HG02763 (cell line): ENCODE results near the gene MPND.

Experiments
- ATAC-seq: cut with Tn5 transposase; IDR thresholded peaks from one replicate; pipeline ENCODE4 v1.9.1; 2021; ENCODE audit warnings: mild to moderate bottlenecking, moderate library complexity; ENCODE audit not compliant: unreplicated experiment

Gene MPND

DNA sequence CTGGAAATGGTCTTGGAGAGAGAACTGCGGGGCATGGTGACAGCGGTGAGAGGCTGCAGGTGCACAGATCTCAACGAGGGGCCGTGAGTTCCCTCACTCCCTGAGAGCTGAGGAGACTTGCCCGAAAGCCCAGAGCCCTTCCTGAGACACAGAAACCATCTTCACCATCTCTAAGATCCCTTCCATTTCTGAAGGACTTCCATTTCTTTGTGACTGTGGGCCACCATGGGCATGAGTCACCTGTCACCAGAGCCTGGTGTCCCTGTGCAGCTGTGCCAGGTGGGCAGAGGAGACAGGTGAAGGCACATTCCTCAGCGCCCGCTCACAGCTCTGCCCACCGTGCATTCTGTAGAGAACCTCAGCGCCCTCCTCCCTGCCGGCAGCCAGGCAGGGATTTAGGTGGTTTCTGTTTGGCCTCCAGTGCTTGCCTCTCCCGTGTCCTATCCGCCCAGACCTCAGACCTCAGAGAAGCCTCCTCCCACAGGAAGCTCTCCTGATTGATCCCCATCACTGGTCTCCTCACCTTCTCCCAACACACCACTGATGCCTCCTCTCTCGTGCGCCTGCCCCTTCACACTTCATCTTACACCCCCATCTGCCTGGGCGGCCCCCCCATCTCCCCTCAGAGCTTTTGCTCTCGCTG lies 32.8 kb downstream of the MPND start:
- no peak for ATAC-seq

DNA sequence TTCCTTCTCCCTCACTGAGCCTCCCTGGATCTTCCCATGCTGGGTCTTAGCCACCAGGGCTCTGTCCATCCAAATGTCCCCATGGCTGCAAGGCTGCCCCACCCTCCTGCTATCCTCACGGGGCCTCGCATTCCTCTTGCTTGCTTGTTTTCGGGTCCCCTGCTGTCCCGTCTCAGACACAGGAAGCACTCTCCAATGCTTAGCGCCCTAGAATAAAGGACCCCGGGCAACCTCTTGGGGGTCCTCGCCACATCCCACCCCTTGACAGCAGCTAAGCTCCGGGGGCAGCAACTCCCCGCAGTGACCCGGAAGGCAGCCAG lies 33.3 kb downstream of the MPND start:
- no peak for ATAC-seq

DNA sequence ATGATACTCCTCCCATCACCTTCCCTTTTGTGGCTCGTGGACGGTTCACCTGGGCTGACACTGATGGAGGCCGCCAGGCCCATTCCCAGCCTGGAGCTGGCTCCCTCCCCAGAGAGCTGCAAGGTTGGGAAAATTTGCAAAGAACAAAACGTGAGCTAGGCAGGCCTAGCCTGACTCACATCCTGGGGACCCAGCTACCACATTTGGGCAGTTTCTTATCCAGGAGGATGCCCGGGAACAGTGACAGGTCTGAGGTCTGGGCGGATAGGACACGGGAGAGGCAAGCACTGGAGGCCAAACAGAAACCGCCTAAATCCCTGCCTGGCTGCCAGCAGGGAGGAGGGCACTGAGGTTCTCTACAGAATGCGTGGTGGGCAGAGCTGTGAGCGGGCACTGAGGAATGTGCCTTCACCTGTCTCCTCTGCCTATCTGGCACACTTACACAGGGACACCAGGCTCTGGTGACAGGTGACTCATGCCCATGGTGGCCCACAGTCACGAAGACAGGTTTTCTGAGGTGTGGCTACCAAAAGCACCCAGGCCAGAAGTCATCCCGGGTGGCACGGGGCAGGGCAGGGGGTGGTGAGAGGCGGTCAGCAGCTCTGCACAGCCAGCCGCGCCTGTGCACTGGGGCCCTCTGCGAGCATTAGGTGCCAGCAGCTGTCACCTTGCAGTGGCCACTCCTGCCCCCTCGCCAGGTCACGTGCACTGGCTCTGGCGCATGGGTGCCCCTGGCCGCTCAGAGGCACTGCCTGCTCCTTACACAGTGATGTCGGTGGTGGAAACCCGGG lies 33.8 kb downstream of the MPND start:
- ATAC-seq, result no peak

DNA sequence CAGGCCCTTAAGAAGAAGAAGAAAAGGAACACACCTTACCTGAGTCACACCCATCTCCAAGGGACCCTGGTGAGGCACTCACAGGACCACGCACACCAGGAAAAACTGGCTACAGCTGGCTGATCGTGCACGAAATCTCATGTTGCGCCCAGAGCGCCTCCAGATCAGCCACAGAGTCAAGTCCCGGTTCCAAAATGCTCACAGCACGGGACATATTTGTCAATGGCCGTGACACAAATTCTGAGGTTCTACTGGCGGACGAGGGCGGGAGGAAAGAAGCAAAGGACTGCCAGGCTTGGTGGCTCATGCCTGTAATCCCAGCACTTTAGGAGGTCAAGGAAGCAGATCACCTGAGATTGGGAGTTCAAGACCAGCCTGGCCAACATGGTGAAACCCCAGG lies 35.5 kb downstream of the MPND start:
- no peak for ATAC-seq

DNA sequence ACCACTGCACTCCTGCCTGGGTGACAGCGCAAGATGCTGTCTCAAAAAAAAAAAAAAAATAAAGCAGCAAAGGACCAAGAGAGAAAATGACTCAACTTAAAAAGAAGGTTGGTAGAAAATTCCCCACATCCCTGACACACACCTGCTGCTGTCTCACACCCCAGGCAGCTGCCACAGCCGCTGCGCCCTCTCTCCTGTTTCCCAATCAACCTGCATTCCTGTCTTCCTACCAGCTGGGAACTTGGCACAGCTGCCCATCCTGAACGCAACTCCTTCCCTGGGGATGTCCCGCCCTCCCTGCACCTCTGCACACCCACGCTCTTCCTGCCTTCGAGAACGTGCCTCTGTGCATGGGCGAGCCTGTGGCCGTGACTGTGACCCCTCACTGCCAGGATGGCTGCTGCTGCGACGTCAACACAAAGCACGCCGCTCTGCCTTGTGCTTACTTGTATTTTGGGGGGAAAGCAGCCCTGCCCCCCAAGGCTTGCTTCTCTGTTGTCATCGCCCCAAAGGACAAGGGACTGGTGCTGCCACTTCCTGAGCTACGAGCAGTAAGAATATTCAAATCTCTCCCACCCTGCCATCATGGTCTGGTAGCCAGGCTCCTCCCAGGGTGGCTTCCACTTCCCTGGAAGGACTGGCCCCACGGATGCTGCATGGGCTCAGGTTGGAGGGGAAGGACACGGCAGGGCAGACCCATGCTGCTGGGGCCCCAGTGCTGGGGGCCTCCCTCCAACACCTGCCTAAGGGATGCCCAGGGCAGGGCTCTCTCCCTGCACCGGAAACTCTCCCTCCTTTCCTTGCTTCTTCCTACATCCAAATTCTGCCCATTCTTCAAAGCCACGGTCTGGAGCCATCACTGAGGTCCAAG lies 36.3 kb downstream of the MPND start:
- ATAC-seq, result no peak

DNA sequence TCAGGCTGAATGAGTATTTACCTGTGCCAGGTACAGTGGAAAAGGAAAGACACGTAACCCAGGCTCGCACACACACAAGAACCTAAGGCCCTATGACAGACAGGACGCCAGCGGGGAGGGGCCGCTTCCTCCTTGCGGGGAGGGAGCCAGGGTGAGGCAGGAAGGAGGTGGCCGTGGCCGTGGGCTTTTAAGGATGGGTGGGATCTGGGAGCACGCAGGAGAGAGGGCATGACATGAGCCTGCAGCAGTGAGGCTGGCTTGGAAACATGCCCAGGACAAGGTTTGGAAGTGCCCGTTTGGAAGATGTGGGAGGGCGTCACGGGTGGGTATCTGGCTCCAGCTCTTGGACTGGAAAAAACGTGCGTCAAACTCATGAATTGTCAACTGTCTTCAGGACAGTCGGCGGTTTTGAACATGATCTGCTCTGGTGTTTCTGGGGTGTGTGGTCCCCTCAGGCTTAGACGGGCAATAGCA lies 36.9 kb downstream of the MPND start:
- no peak for ATAC-seq

DNA sequence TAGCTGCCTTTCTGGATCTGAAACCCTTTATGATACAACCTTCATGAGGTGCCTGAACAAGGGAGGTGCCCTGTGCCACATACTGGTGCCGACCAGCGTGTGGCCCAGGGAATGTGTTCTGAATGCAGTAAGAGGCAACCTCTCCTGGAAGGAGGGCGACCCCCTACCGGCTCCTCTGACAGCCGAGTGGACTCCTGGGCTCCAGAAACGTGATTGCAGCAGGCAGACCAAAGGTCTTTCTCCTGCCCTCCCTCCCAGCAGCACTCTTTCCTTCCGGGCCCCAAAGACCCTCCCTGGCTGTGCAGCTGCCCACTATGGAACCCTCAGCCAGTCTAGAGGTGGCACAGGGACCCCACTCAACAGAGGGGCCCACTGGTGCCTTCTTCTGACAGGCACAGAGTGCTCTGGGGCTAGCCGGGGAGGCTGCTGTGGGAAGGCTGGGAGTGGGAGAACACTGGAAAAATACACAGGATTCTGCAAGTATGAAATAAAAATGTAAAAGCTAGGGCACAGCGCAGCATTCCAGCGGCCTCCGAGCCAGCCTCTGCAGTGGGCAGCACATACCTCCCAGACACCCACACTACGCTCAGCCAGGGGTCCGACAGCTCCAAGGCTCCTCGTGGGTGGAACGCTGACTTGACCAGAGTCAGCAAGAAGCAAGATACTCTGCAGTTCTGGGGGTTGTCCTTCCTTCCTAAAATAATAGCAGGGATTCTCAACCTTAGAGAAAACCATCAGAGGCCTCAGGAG lies 42.1 kb downstream of the MPND start:
- no peak for ATAC-seq

DNA sequence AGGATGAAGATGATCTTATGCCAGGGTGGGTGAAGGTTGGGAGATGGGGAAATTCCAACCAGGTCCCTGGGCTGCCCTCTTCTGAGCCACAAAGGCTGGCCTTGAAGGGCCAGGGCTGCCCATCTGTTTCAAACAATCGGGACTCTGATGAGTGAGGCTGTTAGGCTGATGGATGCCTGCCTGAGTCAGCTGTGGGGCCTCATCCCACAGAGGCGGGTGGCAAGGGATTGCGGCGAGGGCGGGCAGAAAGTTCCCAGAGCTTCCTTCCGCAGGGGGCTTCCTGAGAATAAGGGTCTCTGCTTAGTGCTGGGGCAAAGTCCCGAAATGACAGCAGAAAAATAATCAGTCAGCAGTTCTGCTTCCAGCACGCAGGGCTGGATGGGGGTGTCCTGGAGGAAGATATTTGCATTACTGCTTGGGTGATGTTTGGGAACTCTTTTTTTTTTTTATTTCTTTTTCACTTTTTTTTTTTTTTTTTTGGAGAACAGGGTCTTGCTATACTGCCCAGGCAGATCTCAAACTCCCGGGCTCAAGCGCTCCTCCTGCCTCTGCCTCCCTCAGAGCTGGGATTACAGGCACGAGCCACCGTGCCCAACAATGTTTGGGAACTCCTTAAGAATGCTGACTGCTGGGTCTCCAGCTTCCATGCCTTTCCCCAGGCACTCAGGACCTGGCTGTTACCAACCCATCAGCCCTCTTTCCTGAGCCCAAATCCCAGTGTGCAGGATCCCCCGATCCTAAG lies 42.9 kb downstream of the MPND start:
- ATAC-seq, result no peak

DNA sequence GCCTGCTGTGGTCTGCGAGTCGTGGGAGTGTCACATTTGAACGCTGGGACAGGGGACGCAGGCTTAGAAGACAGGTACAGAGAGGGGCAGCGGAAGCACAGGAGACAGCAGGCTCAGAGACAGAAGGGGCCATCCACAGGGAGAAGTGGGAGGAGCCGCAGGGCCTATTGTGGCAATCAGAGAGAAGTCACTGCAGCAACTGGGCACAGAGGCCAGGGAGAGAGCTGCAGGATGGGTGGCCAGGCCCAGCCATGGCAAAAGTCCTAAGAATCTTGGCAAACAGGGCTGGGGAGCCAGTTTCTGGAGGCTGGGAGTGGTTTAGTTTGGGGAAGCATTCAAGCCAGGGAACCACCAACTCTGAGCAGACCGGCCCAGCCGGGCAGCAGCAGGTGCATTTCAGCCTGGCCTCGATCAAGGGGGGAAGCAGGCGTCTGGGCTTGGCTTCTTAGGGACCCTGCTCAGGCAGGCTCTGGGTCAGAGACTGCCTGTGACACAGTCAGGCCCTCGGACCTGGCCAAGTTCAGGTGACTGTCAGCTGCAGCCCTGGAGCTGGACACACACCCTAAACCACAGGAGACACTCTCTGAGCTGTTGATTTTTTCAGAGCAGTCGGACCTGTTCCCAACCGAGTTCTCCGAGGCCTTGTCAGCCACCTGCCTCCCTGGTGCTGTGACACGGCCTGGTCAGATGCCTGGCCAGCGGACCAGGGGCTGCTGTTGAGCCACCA lies 45.1 kb downstream of the MPND start:
- no peak for ATAC-seq

DNA sequence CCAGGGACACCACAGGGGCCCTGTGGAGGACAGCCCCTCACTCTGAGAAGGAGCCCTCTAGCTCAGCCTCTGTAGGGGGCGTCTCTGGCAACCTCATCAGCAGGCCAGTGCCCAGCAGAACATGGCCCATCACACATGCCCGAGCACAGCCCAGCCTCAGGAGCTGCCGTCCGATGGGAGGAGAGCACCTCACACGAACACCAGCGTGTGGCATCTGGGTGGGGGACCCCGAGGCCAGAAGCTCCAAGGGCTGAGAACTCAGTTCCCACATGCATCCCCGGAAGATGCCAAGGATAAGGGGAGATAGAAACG lies 45.7 kb downstream of the MPND start:
- no peak for ATAC-seq

DNA sequence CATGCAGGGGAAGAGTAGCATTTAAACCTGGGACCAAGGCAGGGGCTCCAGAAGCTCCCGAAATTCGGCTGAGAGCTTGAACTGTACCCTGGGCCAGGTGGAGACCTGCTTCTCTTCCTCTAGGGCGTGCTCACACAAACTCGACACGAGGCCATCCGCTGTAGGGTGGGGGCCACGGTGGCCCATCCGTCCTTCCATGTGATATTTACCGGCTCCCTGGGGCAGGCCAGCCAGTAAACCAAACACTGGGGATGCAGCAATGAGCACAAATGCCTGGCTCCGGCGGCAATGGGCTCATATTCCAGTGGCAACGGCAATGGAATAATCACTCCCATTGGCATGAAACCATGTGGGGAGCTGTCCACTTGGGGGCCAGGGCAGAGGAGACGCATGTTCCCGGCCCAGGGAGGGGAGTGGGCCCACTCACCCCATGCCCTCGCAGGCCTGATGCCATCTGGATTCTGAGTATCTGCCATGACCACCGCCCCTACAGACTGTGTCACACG lies 46.2 kb downstream of the MPND start:
- no peak for ATAC-seq

DNA sequence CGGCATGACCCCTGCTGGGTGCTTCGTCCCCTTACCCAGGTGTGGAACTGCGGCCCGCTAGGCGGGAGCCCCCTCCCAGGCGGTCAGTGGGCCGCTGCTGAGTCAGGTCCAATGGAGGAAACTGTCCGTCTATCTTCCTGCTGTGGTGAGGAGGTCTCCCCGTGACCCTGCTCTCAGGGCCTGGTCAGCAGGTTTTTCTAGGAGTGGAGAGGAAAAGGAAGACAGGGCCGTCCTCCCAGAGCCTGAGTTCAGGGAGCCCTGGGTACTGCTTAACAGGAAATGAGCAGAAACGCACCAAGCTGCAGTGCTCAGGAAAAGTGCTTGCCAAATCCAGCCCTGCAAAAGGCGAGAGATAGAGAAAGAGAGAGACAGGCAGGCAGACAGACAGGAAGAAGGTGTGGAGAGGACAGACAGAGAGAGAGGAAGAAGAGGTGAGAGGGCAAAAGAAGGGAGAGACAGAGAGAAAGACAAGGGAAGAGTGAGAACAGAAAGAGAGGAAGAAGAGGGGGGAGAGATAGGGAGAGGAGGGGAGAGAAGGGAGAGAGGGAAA lies 46.7 kb downstream of the MPND start:
- ATAC-seq, result no peak

DNA sequence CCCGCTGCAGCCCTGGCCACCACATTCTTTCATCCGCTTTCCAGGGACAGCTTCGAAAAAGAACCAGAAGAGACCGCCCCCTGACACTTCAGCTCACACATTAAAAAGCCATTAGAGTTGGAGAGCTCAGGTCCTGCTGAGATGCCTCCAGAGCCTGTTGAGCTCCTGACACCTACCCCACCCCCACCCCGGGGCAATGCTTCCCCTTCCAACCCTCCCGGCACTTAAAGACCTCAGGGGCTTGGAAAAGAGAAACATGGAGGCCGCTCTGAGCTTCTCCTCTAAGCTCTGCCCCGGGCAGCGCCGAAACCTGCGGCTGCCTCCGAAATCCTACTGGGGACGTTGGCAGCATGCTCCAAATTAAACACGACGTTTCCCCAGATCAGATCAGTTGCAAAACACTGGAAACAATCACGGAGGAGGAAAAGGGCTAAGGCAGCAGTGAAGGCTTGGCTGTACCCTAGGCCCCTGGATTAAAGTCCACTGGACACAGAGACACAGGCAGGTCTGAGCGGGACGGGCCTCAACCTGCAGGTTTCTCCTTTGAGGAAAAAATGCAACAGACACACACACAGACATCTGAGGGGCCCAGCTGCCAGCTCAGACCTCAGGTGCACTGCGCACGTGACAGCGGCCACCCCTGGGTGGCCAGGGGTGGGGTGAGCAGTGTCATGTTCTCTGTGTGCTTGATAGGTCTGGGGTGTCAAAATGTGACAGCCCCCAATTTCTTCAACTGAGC lies 47.4 kb downstream of the MPND start:
- ATAC-seq, result no peak

DNA sequence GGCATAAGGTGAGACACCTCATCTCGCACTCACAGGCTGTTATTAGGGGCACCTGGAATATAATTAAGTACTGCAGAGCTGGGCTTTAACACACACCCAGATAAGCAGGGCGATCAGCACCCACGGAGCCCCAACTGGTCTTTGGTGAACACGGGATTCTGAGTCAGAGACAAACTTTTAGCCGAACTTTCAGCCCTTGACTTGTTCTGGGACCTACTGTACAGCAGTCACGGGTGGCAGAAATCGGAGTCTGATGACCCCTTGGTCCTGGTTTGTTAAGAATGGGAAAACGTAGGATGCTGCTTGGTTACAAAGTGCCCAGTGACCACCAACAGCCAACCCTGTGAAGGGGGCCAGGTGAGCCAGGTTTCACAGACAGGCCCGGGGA lies 47.9 kb downstream of the MPND start:
- no peak for ATAC-seq

DNA sequence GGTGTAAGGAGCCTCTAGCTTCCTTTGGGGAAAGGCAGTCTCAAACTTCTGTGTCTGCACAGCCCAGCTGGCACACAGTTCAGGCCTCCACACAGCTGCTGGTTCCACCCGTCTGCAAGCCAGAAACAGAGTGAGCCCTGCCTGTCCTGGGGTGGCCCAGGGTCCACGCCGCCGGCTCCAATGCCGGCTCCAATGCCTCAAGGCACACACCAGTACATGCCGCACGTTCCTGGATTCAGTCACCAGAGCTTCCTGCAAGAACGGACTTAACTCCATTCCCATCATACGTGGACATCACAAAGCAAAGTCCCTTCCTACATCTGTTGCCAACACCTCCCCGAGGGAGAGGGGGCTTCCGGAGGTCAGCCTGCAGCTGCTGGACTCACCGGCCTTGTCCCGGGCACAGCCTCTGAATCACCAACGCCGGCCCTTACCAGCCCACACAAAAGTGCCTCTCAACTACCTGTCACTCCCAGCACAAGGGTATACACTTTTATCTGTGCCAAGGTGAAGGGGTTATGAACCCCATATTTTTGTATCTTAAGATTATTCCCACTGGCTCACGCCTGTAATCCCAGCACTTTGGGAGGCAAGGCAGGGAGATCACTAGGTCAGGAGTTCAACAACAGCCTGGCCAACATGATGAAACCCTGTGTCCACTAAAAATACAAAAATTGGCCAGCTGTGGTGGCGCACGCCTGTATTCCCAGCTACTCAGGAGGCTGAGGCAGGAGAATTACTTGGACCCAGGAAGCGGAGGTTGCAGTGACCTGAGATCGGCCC lies 48.5 kb downstream of the MPND start:
- ATAC-seq, result no peak

DNA sequence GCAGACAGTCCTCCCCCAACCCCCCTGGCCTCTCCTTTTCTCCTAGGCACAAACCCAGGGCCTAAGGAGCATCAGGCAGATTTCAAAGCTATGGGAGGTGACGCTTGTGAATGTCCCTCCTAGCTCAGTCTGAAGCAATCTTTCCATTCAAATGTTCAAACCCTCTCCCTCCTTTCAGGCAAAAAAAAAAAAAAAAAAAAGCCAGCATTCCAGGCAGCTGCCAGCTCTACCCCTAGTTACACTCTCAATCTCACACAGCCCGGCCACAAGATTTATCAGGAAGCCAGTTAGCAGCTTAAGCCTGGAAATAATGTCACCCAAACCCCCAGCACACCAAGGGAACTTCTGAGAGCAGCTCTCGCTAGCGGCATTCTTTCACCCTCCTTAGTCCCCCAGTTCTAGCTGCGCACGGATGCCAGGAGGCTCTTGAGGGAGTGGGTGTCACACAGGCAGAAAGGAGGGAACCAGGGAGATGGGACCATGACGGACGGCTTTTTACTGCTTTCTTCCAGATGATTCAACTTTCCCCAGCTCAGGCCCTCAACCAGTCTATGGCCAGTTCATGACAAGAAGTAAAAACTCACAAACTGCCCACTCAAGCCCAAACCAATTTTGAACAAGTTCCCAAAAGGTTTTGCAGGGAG lies 50.7 kb downstream of the MPND start:
- no peak for ATAC-seq

DNA sequence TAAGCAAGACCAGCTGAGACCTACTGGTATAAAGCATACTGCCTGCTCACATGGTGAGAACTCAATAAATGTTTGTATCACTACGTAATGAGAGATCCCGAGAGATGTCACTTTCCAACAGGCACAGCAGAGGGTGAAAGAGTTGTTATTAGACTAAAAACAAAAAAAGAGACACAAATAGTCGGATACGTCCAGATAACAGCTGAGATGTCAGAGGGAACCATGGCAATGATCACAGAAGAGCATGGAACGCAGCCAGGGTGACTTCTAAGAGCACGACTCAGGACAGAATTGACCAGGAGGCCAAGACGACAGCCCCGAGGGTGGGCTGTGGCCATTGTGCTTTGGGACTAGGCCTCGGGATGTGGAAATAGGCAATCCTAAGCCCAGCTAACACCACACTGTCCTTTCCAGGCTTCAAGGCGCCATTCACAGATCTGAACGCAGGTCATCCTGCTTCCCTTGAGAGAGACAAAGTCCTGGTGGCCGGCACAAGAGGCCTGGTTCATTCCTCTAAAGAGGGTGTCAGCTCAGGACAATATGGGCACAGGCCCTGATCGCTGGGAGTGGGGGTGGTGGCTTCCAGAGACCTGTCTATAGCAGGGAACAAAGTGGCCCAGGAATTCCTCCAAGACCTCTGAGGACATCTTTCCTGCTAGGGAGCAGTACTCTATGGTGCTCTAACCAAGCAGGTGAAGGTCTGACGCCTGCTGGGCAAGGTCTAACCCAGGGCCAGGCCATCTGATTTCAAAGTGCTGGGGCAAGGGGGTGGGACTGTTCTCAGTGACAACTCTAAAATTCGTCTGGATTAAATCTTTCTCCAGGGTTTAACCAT lies 53.8 kb downstream of the MPND start:
- ATAC-seq, result no peak
